ENCODE data around the gene ARHGEF7.

ARHGEF7 gene

GRCh38 chr13:111342721-111343120, 227.6 kb downstream of the ARHGEF7 start:
- Histone ChIP-seq H3K9me3 (ENCODE audit: insufficient read depth, low read depth, low read length) (no peaks in the 10 kb centered on the region), H3K4me3 (ENCODE audit: low read length, poor library complexity, severe bottlenecking) (no peak overlapping the region), H3F3A (ENCODE audit: low read depth) (no peaks in the 10 kb centered on the region), H2AFZ (ENCODE audit: low read length) (no peak overlapping the region), H4K20me1 (ENCODE audit: insufficient read depth, low read length, poor library complexity, severe bottlenecking) (no peaks in the 10 kb centered on the region), H3K4me2 (ENCODE audit: low read depth, low read length, poor library complexity, severe bottlenecking) (no peak overlapping the region), H3K9ac (ENCODE audit: low read depth, low read length, poor library complexity, severe bottlenecking) (no peak overlapping the region), H3K4me1 (ENCODE audit: insufficient read depth, low read length, poor library complexity, severe bottlenecking) (no peaks in the 10 kb centered on the region), H3K79me2 (ENCODE audit: insufficient read depth, low read length) (no peaks in the 10 kb centered on the region), H3K27me3 (ENCODE audit: insufficient read depth, low read length, poor library complexity, severe bottlenecking) (no peaks in the 10 kb centered on the region), H3K9me2 (replicated peaks; ENCODE audit: low read depth, low read length) (no peaks in the 10 kb centered on the region), H3K36me3 (ENCODE audit: insufficient read depth, low read length) (no peaks in the 10 kb centered on the region)
- TF ChIP-seq CTCF (conservative IDR thresholded peaks at IDR 0.05; ENCODE audit: low read length) = no peak
- no peak for TF ChIP-seq EZH2phosphoT487 (IDR thresholded peaks at IDR 0.05; ENCODE audit: borderline replicate concordance)

GRCh38 chr13:111343186-111343805, 228.2 kb downstream of the ARHGEF7 start:
- H3K9me2 ChIP-seq (replicated peaks; ENCODE audit: low read depth, low read length) = no peaks in the 10 kb centered on the region
- no peak overlapping the region for H3K4me3 ChIP-seq (ENCODE audit: low read length, poor library complexity, severe bottlenecking)
- H3K9me3 ChIP-seq (ENCODE audit: insufficient read depth, low read depth, low read length) = no peaks in the 10 kb centered on the region
- H3K36me3 ChIP-seq (ENCODE audit: insufficient read depth, low read length) = no peaks in the 10 kb centered on the region
- no peaks in the 10 kb centered on the region for H4K20me1 ChIP-seq (ENCODE audit: insufficient read depth, low read length, poor library complexity, severe bottlenecking)
- peak; percentile 30 for TF ChIP-seq CTCF (conservative IDR thresholded peaks at IDR 0.05; ENCODE audit: low read length)
- no peak for TF ChIP-seq EZH2phosphoT487 (IDR thresholded peaks at IDR 0.05; ENCODE audit: borderline replicate concordance)
- no peaks in the 10 kb centered on the region for H3K79me2 ChIP-seq (ENCODE audit: insufficient read depth, low read length)
- H3K4me1 ChIP-seq (ENCODE audit: insufficient read depth, low read length, poor library complexity, severe bottlenecking) = no peaks in the 10 kb centered on the region
- H3K27me3 ChIP-seq (ENCODE audit: insufficient read depth, low read length, poor library complexity, severe bottlenecking) = no peaks in the 10 kb centered on the region
- no peak overlapping the region for H3K4me2 ChIP-seq (ENCODE audit: low read depth, low read length, poor library complexity, severe bottlenecking)
- H2AFZ ChIP-seq (ENCODE audit: low read length) = no peak overlapping the region
- H3K9ac ChIP-seq (ENCODE audit: low read depth, low read length, poor library complexity, severe bottlenecking) = no peak overlapping the region
- no peaks in the 10 kb centered on the region for H3F3A ChIP-seq (ENCODE audit: low read depth)

GRCh38 chr13:111344471-111345191, 229.5 kb downstream of the ARHGEF7 start:
- no peak overlapping the region for H3K4me2 ChIP-seq (ENCODE audit: low read depth, low read length, poor library complexity, severe bottlenecking)
- no peak overlapping the region for H2AFZ ChIP-seq (ENCODE audit: low read length)
- H3K9me2 ChIP-seq (replicated peaks; ENCODE audit: low read depth, low read length) = no peaks in the 10 kb centered on the region
- H3K9ac ChIP-seq (ENCODE audit: low read depth, low read length, poor library complexity, severe bottlenecking) = no peak overlapping the region
- no peaks in the 10 kb centered on the region for H3K79me2 ChIP-seq (ENCODE audit: insufficient read depth, low read length)
- no peaks in the 10 kb centered on the region for H3K4me1 ChIP-seq (ENCODE audit: insufficient read depth, low read length, poor library complexity, severe bottlenecking)
- no peaks in the 10 kb centered on the region for H3K36me3 ChIP-seq (ENCODE audit: insufficient read depth, low read length)
- H3K9me3 ChIP-seq (ENCODE audit: insufficient read depth, low read depth, low read length) = no peaks in the 10 kb centered on the region
- no peak overlapping the region for H3K4me3 ChIP-seq (ENCODE audit: low read length, poor library complexity, severe bottlenecking)
- H3F3A ChIP-seq (ENCODE audit: low read depth) = no peaks in the 10 kb centered on the region
- no peak for TF ChIP-seq EZH2phosphoT487 (IDR thresholded peaks at IDR 0.05; ENCODE audit: borderline replicate concordance)
- peak; percentile 53 for TF ChIP-seq CTCF (conservative IDR thresholded peaks at IDR 0.05; ENCODE audit: low read length)
- H3K27me3 ChIP-seq (ENCODE audit: insufficient read depth, low read length, poor library complexity, severe bottlenecking) = no peaks in the 10 kb centered on the region
- no peaks in the 10 kb centered on the region for H4K20me1 ChIP-seq (ENCODE audit: insufficient read depth, low read length, poor library complexity, severe bottlenecking)
